Mesenchymal stem cell (in vitro differentiated cells and primary cell): ENCODE data around the gene RTP1.
"Not testable (repeated sequence)": the region's sequence is repeated elsewhere in the genome, so short reads cannot be mapped to it uniquely, and the experiment has no call there.

Experiments
- DNase-seq: peaks from one replicate; pipeline ENCODE4 v3.0.0-alpha.2; 2013
- H2AFZ ChIP-seq: one replicate; pipeline ENCODE4 v1.6.1; 2013; ENCODE audit warnings: low read depth, mild to moderate bottlenecking, control low read depth, inconsistent platforms, low read length, moderate library complexity
- H2AK5ac ChIP-seq: 2 replicates; pipeline ENCODE4 v1.6.1; 2013; ENCODE audit warnings: low read length, moderate library complexity, mild to moderate bottlenecking, inconsistent platforms; ENCODE audit not compliant: severe bottlenecking
- H2BK120ac ChIP-seq: one replicate; pipeline ENCODE4 v1.6.1; 2013; ENCODE audit warnings: low read depth, mild to moderate bottlenecking, inconsistent platforms, low read length, moderate library complexity
- H2BK12ac ChIP-seq, 2 experiments: one replicate each; pipeline ENCODE4 v1.6.1; 2013; ENCODE audit warnings: inconsistent platforms in 2 of 2, low read length in 2 of 2, mild to moderate bottlenecking in 2 of 2, moderate library complexity in 2 of 2, control low read depth in 1 of 2
- H2BK15ac ChIP-seq: one replicate; pipeline ENCODE4 v1.6.1; 2013; ENCODE audit warnings: mild to moderate bottlenecking, low read depth, inconsistent platforms; ENCODE audit not compliant: poor library complexity, severe bottlenecking
- H2BK5ac ChIP-seq: 2 replicates; pipeline ENCODE4 v1.6.1; 2013; ENCODE audit warnings: low read depth, mild to moderate bottlenecking, low read length, control low read depth, inconsistent platforms; ENCODE audit not compliant: poor library complexity, severe bottlenecking
- H3K14ac ChIP-seq, 2 experiments: one replicate each; pipeline ENCODE4 v1.6.1; 2013; ENCODE audit warnings: inconsistent platforms in 2 of 2, low read length in 2 of 2, control low read depth in 1 of 2, mild to moderate bottlenecking in 1 of 2, moderate library complexity in 1 of 2
- H3K18ac ChIP-seq, 2 experiments: one replicate each; pipeline ENCODE4 v1.6.1; 2013; ENCODE audit warnings: inconsistent platforms in 2 of 2, low read length in 2 of 2, control low read depth in 1 of 2, low read depth in 1 of 2, mild to moderate bottlenecking in 1 of 2
- H3K23ac ChIP-seq, 2 experiments: one replicate each; pipeline ENCODE4 v1.6.1; 2013; ENCODE audit warnings: inconsistent platforms in 2 of 2, low read length in 2 of 2, mild to moderate bottlenecking in 2 of 2, moderate library complexity in 2 of 2, control low read depth in 1 of 2
- H3K27ac ChIP-seq: 2 replicates; pipeline ENCODE4 v1.5.1; 2013; ENCODE audit warnings: mild to moderate bottlenecking, moderate library complexity, low read length, control low read depth, inconsistent platforms; ENCODE audit not compliant: poor library complexity, severe bottlenecking
- H3K27me3 ChIP-seq, 2 experiments: 2 replicates each; pipeline versions ENCODE4 v1.6.1 to v1.7.0; 2013; ENCODE audit warnings: low read length in 2 of 2, mild to moderate bottlenecking in 2 of 2, moderate library complexity in 2 of 2, control low read depth in 1 of 2, inconsistent platforms in 1 of 2; ENCODE audit not compliant: control insufficient read depth in 1 of 2, insufficient read depth in 1 of 2
- H3K36me3 ChIP-seq, 2 experiments: 2 replicates each; pipeline versions ENCODE4 v1.6.1 to v1.7.0; 2013; ENCODE audit warnings: low read length in 2 of 2, control low read depth in 1 of 2, inconsistent platforms in 1 of 2, low read depth in 1 of 2, mild to moderate bottlenecking in 1 of 2; ENCODE audit not compliant: insufficient read depth in 2 of 2, control insufficient read depth in 1 of 2
- H3K4ac ChIP-seq, 2 experiments: one replicate each; pipeline ENCODE4 v1.6.1; 2013; ENCODE audit warnings: inconsistent platforms in 2 of 2, low read length in 2 of 2, mild to moderate bottlenecking in 2 of 2, moderate library complexity in 2 of 2, control low read depth in 1 of 2, low read depth in 1 of 2
- H3K4me1 ChIP-seq: 2 replicates; pipeline ENCODE4 v1.6.1; 2013; ENCODE audit warnings: low read depth, low read length, control low read depth; ENCODE audit not compliant: control insufficient read depth, insufficient read depth
- H3K4me2 ChIP-seq: 2 replicates; pipeline ENCODE4 v1.6.1; 2013; ENCODE audit warnings: low read length, mild to moderate bottlenecking, inconsistent platforms; ENCODE audit not compliant: poor library complexity, severe bottlenecking
- H3K4me3 ChIP-seq, 2 experiments: 2 replicates each; pipeline versions ENCODE4 v1.5.1 to v1.7.0; 2013; ENCODE audit warnings: low read length in 2 of 2, mild to moderate bottlenecking in 2 of 2, control low read depth in 1 of 2, low read depth in 1 of 2; ENCODE audit not compliant: insufficient read depth in 1 of 2
- H3K79me1 ChIP-seq: replicated peaks from 2 replicates; pipeline ENCODE4 v1.6.1; 2013; ENCODE audit warnings: mild to moderate bottlenecking, control low read depth, low read length, inconsistent platforms; ENCODE audit not compliant: poor library complexity, severe bottlenecking
- H3K9ac ChIP-seq: 2 replicates; pipeline ENCODE4 v1.7.0; 2013; ENCODE audit warnings: mild to moderate bottlenecking, low read length, moderate library complexity
- H3K9me3 ChIP-seq: 2 replicates; pipeline ENCODE4 v1.7.0; 2013; ENCODE audit warnings: mild to moderate bottlenecking, low read length; ENCODE audit not compliant: control insufficient read depth
- H4K8ac ChIP-seq: one replicate; pipeline ENCODE4 v1.6.1; 2013; ENCODE audit warnings: inconsistent platforms, mild to moderate bottlenecking, low read length, moderate library complexity
- H4K91ac ChIP-seq: one replicate; pipeline ENCODE4 v1.6.1; 2013; ENCODE audit warnings: mild to moderate bottlenecking, low read length, inconsistent platforms
- WGBS: methylation state at CpG from one replicate; pipeline ENCODE4 v1.1.7; 2013; ENCODE audit warnings: mixed read lengths; 5-methylcytosine and 5-hydroxymethylcytosine counted together

RTP1 gene

DNA sequence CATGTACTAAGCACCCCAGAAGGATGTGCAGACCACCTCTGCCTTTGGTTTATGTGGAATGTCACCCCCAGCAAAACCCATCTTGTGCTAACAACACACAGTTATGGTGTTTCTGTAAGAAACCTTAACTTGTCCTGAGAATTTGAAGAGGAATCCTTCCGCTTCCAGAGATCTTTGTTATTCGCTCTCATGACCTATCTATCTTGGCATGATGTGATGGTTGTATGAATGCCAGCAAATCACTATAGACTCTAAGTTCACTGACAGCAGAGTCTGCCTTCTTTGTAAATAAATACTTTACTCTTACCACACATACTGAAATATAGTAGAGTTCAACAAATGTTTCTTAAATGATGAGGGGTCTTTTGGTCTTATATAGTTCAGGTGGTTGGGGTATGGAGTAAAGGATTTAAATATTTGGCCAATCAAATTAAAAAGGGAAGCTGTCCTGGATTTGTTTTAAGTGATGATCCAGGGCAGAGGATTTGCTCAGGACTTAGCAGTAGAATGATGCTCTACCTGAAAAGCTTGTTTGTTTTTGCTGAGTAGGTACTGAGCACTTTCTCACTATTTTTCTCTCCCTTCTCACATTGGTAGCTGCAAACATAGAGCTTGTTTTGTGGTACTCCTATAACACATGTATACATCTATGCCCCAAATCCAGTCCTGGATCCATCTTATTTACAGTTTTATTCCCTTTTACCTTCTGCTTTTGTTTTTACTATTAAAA, 27.9 kb upstream of the RTP1 start:
- Histone ChIP-seq H3K4me1 (no peaks in the 10 kb centered on the region), H3K4me3 (no peak overlapping the region), H3K4ac (no peak overlapping the region), H2BK15ac (no peak overlapping the region), H2BK120ac (no peak overlapping the region), H4K8ac (no peak overlapping the region), H4K91ac (no peak overlapping the region), H3K36me3 (no peaks in the 10 kb centered on the region), H2BK12ac (no peak overlapping the region), H2AK5ac (peak overlapping the region; percentile 80), H3K79me1 (no peaks in the 10 kb centered on the region), H3K9me3 (no peaks in the 10 kb centered on the region), H3K27ac (no peak overlapping the region), H3K9ac (no peak overlapping the region), H3K23ac (no peak overlapping the region), H3K18ac (no peak overlapping the region), H2BK5ac (no peak overlapping the region), H3K14ac (no peak overlapping the region), H3K4me2 (no peak overlapping the region), H2AFZ (no peak overlapping the region), H3K27me3 (no peaks in the 10 kb centered on the region)
- DNase-seq, result no peak
- WGBS, result 100% methylated on average over 1 of the region's 2 CpGs

DNA sequence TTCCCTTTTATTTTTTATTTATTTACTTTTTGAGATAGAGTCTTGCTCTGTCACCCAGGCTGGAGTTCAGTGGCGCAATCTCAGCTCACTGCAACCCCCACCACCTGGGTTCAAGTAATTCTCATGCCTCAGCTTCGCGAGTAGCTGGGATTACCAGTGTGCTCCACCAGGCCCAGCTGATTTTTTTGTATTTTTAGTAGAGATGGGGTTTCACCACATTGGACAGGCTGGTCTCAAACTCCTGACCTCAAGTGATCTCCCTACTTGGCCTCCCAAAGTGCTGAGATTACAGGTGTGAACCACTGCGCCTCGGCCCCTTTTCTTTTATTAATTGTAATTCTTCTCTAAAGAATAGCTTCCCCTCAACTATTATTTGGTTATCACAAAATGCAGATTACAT, 26.4 kb upstream of the RTP1 start:
- not testable (repeated sequence) for H2AK5ac ChIP-seq, DNase-seq, H2BK15ac ChIP-seq

GRCh38 chr3:187172929-187173328, 24.4 kb upstream of the RTP1 start:
- no peak for DNase-seq
- Histone ChIP-seq H2BK5ac (no peak overlapping the region), H3K27ac (no peak overlapping the region), H4K91ac (no peak overlapping the region), H3K4me3 (no peak overlapping the region), H3K14ac (no peak overlapping the region), H2BK120ac (no peak overlapping the region), H3K4me1 (no peaks in the 10 kb centered on the region), H3K36me3 (no peaks in the 10 kb centered on the region), H2BK15ac (no peak overlapping the region), H3K9ac (no peak overlapping the region), H3K18ac (no peak overlapping the region), H3K27me3 (no peaks in the 10 kb centered on the region), H3K4me2 (no peak overlapping the region), H2BK12ac (no peak overlapping the region), H4K8ac (no peak overlapping the region), H2AFZ (no peak overlapping the region), H3K4ac (no peak overlapping the region), H3K23ac (no peak overlapping the region), H2AK5ac (no peak overlapping the region), H3K9me3 (no peaks in the 10 kb centered on the region), H3K79me1 (no peaks in the 10 kb centered on the region)
- 85% methylated on average over 2 of the region's 2 CpGs for WGBS

More for the DNA sequence above, 26.4 kb upstream of the RTP1 start:
- H4K91ac ChIP-seq, H3K36me3 ChIP-seq, H3K4me1 ChIP-seq, H3K4me2 ChIP-seq, H2BK12ac ChIP-seq, H3K14ac ChIP-seq, H3K4me3 ChIP-seq, H4K8ac ChIP-seq, H3K18ac ChIP-seq, H3K79me1 ChIP-seq, H2AFZ ChIP-seq, H3K27me3 ChIP-seq, H3K9me3 ChIP-seq, H2BK120ac ChIP-seq, H2BK5ac ChIP-seq, H3K4ac ChIP-seq, H3K9ac ChIP-seq, H3K27ac ChIP-seq, H3K23ac ChIP-seq: not testable (repeated sequence)
- WGBS, result 80% methylated on average over 2 of the region's 5 CpGs

DNA sequence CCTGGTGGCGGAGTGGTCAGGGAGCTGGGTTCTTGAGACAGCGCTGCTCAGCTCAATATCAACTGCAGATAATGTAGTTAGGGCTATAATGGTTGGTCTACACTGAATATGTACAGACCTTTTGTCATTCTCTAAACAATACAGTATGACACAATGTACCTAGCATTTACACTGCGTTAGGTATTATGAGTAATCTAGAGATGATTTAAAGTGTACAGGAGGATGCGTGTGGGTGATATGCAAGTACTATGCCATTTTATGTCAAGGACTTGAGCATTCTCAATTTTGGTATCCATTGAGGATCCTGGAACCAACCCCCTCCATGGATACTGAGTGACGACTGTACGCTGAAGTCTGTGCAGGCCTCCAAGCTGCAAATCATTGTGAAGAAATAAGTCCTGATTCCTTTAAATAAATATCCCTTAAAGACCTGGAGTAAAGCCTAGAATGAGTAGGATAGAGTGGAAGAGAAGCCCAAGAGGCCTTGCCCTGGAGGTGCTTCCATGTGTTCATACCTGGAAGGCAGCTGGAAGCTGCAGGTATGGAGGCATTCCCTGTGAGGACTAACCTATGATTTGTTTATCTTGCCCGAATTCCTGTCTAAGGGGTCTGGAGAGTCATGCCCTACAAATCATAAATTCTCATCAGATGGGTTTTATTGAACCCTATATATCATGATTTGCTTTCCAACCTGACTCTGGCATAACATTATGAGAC, 15.7 kb upstream of the RTP1 start:
- Histone ChIP-seq H3K27me3 (no peaks in the 10 kb centered on the region), H3K9me3 (no peaks in the 10 kb centered on the region), H2BK12ac (no peak overlapping the region), H2AFZ (no peak overlapping the region), H3K4me2 (no peak overlapping the region), H3K36me3 (no peaks in the 10 kb centered on the region), H3K18ac (no peak overlapping the region), H4K91ac (no peak overlapping the region), H2BK5ac (no peak overlapping the region), H3K23ac (no peak overlapping the region), H3K9ac (no peak overlapping the region), H3K4me3 (no peak overlapping the region), H3K79me1 (no peaks in the 10 kb centered on the region), H4K8ac (no peak overlapping the region), H2AK5ac (no peak overlapping the region), H2BK15ac (no peak overlapping the region), H3K4me1 (no peaks in the 10 kb centered on the region), H3K14ac (no peak overlapping the region), H3K27ac (no peak overlapping the region), H2BK120ac (no peak overlapping the region), H3K4ac (no peak overlapping the region)
- WGBS, result 83% methylated on average over 6 of the region's 7 CpGs
- no peak for DNase-seq
